HG02840 (cell line): ENCODE data around the gene RAI1.

ENCODE experiments used
- ATAC-seq: cut with Tn5 transposase; IDR thresholded peaks from one replicate; pipeline ENCODE4 v1.9.1; 2021; ENCODE audit warnings: mild to moderate bottlenecking, moderate library complexity, moderate number of reproducible peaks; ENCODE audit not compliant: unreplicated experiment, low FRiP score

RAI1 gene

DNA sequence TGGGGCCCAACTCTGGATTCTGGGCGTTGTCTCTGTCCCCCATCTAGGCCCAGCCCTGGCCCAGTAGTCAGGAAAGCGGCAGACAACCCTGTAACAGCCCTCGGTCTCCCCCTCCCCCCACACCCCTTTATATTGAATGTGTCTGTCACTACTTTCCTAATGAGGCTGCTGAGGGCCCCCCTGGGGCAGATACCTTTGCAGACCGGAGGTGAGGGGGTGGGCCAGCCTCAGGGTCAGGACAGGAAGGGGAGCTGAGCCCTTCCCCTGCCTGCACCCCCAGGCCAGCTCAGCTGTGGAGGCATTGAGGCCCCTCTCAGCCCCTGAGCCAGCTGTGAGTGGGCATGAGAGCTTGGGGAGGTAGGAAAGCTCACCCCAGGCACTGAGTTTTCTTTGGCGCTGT lies 17.1 kb downstream of the RAI1 start:
- ATAC-seq: no peak

DNA sequence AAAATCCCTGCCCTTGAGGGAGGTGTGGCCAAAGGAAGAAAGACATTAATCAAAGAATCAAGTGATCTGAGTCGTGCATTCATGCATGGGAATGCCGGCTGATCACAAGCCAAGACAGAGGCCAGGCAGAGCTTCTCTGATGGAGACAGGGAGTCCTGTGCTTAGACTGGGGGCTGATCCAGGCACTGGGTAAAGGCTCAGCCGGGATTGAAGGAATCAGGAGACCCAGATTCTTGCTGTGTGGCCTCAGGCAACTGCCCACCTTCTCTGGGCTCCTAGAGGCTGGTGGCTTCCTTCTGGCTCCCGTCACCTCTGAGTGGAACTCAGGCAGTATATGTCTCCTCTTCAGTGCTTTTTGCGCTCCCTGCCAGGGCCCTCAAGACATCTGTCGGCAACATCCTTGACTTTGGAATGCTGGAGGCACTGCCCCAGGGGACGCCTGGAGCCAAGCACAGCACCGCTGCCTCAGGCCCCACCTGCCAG lies 17.7 kb downstream of the RAI1 start:
- ATAC-seq: no peak

DNA sequence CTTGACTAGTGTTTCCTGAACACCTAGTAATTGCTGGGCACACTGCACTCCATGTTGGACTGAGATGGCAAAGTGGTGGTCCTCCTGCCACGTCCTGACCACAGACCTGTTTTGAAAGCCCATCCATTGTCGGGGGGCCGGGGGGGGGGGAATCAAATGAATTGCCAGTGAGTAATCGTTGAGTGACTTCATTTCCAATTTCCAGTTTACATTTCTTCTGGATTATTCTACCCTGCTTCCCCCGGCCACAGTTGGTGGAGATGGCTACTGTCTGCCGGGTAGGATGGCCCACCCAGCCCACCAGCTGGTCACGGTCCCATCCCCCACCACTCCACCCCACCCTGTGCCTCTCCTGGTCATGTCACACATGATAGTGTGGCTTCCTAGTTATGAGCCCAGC lies 18.2 kb downstream of the RAI1 start:
- ATAC-seq: no peak

DNA sequence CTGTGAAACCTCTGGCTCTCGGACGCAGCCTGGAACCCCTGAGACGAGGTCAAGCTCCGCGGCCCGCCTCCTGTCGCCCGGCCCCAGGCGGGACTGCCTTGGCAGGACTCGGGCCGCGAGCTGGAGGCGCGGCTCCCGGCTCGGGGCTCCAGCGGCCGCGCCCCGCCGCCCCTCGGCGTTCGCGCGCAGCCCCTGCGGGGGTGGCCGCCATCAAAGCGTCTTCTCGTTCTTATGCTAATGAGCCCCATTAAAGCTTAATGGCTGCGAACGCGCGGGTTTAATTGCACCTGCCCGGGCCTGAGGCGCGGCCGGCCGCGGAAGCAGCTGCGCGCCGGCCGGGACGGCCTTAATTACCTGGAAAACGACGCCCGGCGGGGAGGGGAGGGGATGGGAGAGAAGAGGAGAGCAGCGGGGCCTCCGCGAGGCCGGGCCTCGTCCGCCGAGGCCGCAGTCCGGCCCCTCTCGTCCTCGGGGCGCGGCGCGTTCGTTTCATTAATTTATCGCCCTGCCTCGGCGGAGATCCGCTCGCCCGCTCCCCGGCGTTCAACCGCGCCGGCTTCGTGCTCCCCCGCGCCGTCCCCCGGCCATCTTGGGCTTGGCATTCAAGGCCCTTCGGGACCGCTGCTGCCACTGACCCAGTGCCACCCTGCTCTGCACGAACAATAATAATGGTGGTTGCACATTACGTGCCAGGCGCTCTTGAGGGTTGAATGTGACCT lies 19.2 kb downstream of the RAI1 start:
- no peak for ATAC-seq

DNA sequence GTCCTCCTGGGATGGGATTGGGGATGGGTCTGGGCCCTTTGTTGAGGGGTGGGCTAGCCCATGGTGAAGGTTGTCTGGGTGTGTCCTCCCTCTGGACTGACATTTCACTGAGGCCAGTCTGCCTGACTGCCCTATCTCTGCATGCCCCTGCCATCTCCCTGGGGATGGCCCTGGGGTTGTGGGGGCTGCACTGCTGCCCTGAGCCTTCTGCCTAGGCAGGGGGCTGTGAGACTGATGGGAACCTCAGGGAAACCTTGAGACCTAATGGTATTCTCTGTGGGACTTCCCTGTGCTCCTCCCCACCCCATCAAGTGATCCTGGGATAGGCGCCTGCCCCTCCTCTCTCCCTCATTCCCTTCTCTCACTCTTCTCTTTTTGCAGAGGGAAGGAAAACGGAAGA lies 19.9 kb downstream of the RAI1 start:
- ATAC-seq: no peak

DNA sequence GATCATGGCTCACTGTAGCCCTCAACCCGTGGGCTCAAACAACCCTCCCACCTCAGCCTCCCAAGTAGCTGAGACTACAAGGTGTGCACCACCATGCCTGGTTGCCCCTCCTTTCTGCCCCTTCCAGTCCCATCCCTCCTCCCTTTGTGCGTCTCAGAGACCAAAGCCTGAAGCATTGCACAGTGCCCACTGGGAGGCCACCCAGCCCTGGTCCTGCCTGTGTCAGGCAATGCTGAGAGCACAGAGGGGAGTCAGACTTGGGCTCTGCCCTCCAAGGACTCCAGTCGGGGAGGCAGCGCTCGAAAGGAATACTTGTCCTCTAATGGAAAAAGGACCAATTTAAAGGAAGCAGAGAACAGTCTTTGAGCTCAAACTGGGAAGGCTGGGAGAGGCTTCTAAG lies 20.4 kb downstream of the RAI1 start:
- ATAC-seq: no peak

DNA sequence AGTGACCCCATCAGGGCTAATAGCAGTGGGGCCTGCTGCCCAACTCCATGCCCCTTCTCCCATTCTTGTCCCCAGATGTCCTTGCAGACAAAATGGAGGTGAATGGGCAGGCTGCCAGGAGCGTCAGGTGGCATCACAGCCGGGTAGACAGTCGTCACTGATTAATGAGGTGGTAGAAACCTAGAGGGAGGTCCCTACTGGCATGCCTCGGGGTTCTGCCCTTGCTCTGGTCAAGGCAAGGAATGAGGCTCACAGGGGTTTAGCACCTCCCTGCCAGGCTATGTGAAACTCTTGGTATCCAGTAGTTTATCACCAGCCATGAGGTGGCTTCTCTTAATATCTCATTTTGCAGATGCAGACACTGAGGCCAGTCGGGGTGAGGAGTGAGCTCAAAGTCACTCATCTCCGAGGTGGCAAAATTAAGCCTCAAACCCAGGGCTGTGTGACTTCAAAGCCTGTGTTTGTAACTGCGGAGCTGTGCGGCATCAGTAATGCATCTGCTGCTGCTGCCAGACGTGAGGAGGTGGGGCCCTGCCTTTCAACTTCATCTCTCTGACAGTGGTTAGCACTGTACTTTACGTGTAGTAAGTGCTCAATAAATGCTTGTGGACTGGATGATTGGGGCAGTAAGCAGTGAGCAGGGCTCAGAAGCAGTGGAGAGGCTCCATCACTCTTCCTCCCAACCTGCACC lies 21.3 kb downstream of the RAI1 start:
- ATAC-seq: no peak

DNA sequence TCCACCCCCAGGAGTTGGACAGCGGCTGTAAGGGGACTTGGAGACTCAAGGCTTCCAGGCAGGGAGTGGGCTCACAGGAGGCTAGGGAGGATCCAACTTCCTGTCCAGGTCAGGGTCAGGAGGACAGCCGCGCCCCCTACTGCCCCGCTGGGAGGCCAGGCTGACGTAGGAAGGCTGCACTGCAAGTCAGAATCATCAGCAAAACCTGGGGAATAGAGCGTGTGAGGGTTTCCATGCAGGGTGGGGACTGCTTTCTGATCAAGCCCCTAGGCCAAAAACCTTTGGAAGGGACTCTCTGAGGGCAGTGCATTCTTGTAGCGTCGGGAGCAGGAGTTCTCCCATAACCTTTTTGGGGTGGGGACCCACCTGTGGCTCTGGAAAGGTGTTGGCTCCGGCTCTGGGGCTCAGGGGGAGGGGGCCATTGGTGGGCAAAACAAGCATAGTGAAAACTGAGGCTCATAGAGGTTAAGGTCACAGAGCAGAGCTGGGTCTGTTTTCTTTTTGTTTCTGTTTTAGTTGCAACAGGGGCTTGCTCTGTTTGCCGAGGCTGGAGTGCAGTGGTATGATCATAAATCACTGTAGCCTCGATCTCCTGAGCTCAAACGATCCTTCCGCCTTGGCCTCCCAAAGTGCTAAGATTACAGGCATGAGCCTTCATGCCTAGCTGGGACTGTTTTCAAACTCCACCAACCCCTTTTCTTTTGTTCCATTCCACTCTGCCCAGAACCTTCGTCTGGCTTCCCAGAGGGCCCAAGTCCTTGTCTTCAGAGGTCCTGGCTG lies 22.1 kb downstream of the RAI1 start:
- no peak for ATAC-seq

DNA sequence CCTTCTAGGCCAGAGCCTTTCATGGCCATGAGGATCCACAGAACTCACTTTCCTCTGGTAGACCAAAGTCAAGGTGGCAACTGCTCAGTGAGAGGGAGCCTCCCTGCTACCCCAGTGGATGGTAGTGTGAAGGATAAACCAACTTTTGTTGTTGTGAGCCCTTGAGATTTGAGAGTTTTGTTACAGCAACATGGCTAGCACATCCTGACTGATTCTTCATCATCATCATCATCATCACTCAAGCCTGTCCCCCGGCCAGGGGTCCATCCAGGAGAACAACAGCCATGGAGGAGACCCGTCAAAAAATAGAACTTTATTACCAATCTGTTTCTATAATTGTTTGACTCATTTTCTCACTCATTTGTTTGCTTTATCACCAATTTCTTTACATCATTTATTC lies 23.7 kb downstream of the RAI1 start:
- ATAC-seq: no peak

DNA sequence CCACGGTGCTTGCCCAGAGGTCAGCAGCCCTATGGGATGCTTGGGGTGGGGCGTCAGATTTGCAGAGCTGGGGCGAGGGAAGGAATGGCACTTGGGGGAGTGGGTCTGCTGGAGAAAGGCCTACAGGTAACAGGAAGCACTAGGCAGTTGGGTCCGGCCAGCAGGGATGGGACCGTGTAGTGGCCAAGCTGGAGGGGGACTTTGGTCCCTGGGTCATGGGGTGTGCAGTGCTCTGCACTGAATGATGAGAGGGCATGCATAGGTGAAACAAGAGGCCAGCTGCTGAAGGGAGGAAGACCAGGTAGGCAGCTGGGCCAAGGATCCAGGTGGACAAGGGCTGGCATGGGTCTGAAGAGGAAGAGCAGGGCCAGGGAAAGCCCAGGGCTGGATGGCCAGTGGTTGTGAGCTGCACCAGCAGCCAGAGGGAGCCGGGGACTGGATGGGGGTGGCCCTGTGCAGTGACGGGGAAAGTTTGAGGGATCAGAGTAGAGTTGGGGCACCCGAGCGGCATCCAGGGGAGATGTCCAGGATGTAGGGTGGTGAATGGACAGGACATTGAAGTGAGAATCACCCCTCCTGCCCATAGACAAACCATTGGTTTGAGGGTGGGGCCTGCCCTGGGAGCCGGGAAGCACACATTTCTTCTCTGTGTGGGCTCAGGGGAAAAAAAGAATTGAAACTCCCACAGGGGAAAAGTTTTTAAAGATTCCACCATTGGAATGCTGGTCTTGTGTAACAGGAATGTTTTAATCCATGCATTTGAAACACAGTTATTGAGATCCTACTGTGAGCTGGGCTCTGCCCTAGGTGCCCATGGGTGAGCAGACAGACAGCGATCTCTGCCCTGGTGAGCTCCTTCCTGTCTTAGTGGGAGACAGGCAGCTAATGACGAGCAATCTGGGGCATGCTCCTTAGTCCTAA lies 25.1 kb downstream of the RAI1 start:
- ATAC-seq: no peak

DNA sequence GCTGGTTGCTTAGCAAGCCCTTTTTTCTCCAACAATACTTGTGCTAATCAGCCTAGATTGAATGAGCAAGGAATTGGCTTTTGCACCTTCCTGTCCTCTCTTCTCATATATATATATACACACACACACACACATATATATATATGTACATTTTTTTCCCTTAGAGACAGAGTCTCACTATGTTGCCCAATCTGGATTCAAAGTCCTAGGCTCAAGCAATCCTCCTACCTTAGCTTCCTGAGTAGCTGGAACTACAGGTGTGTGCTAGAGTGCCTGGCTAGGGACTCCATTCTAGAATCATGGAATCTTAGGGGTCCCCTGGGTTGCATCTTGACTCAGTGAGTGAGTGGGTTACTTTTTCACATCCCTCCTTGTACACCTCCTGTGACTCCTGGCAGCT lies 27.0 kb downstream of the RAI1 start:
- no peak for ATAC-seq

DNA sequence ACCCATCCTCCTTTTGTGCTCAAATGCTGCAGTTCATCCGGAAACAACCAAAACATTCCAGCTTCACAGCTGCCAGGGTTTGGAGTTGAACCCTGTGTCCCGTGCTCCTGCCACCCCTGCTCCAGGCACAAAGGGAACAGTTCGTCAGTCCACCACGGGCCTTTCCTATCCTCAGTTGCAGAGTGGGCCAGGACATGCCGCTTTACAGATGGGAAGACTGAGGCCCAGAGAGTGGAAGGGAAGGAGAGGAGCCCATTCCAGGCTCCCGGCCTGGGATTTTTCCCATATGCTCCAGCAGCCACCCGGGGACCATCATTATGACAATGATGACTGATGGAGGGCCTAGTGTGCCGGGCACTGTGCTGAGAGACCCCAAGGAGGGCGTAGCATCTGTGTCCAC lies 27.6 kb downstream of the RAI1 start:
- ATAC-seq: no peak

DNA sequence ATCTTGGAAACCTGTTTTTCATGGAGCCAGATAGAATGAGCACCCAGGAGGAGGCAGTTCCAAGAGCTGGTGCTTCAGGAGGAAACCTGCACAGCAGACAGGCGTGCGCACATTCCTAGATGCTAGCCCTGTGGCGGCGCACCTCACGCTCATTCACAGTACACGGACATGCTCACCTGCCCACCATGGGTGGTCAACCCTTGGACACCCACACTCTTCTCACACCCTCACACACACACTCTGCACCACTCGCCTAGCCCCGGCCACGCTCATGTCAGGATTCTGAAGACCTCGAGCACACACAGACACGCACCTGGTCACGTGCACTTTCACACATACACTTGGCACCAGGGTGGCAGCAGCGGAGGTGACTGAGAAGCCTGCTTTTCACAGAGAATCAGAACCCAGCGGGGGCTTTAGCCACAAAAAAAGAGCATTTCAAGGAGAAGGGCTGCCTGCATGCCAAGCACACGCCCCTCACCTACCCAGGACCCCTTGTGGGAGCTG lies 28.6 kb downstream of the RAI1 start:
- ATAC-seq: no peak

DNA sequence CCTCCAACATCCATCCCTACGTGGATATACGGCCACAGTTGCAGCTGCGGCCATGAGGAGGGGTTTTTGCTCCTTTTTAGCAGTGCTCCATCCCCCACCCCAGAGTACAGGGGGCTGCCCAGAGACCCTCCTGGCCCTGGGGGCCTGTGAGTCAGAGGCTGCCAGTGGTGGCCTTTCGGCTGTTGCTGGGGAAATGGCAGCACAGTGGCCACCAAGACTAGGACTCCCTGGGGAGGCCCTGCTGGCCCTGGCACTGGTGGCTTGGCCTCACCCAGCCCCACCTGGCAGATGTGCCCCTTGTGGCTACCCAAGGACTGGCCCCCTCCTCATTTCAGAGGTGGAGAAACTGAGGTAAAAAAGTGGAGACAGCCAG lies 29.1 kb downstream of the RAI1 start:
- no peak for ATAC-seq

DNA sequence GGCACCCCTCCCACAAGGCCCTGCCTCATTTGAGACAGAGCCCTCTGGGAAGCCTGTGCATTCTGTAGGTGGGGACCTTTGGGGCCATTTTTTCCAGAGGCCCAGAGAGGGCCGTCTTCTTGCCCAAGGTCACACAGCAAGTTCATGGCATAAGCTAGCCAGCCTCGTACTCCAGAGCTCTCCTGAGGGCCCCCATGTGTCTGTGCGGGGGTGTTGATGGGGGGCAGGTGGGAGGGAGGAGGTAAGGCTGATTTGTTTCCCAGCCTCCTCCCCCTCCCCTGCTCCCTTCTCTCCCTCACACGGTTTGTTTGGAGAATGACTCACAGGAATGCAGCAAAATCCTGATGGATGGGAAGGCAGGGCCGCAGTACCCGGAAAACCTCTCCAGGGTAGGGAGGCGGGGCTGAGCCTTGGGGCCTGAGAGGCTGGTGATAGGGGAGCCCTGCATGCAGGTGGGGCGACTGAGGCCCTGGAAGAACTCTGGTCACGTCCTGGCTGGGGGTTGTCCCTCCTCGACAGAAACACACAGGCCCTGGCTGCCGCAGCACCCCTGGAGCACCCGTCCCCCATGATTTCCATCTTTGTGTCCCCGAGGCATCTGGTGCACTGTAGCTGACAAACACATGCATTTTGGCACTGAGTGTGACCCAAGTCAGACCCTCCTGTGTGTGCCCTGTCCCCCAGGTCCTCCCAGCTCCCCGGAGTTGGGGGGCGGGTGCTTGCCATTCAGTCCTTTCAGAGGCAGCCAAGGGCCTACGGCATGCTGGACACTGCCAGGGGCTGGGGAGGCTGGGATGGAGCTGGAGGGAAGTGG lies 29.7 kb downstream of the RAI1 start:
- no peak for ATAC-seq

DNA sequence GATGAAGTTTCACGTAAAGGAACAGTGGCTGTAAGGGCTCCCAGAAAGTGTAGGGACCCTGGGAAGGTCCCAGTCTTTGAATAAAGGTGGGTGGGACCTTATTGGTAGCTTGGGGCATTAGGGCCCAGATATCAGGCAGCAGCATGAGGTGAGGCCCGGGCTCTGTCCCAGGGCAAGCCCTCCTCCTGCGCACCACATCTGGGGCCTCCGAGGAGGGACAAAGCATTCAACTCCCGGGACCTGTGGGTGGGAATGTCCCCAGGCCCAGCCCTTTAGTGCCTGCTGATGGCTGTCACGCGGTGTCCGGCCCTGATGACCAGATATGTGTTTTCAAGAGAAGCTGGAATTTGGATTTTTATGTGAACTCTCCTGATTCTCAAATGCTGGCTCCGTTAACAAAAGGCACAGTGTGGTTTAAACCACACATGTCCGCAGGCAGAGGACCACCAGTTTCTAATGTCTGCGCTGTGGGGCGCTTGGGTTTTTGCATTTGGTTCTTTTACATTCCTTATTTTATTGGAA lies 30.4 kb downstream of the RAI1 start:
- no peak for ATAC-seq

DNA sequence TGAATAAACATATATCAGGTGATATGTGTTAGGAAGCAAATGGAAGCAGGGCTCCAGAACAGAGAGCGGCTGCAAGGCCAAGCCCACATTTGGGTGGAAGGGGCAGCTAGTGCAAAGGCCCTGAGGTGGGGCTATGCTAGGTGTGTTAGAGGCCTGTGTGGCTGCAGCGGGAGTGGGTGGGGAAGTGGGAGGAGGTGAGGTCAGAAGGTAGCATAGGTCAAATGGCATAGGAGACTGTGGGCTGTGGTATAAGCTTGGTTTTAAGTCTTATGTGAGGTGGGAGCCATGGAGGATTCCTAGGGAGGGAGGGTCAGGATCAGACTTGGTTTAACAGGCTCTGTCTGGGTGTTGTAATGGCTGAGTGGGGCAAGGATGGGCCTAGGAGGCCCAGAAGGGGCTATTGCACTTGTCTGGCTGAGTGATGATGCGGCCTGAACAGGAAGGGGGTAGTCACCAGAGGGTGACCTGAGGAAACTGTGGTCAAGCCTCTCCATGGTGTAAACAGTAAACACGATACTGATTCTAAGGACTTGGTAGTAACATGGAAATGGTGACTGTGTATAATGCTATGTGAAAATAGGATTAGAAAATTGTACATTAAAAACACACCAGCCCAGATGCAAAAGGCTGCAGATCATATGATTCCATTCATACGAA lies 31.1 kb downstream of the RAI1 start:
- ATAC-seq: peak; percentile 57

DNA sequence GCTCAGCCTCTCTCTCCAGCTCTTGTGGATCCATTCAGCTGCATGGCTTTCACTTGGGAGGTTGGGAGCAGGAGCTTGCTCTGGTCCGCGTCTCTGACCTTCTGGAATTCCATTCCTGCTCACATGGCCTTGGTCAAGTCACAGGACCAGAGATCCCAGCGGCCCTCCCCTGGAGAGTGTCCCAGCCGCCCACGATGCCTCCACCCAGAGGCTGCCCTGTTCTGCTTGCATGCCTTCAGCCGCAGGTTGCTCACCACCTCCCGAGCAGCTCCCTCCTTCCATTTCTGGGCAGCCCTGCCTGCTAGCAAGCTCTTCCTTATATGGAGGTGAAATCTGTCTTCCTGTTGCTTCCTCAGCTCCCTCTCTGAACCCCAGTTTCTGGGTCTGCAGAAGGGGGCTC lies 32.6 kb downstream of the RAI1 start:
- ATAC-seq: no peak
